ENCODE results near the gene RAPGEF5.
A peak's percentile ranks its signal among the peaks of the same experiment; 100 is the strongest.

Gene RAPGEF5

GRCh38 chr7:22152690-22153089, 204.3 kb downstream of the RAPGEF5 start:
- no peak for DNase-seq (ENCODE audit: low spot score)

- no peak for DNase-seq (ENCODE audit: low spot score)
Measured at GRCh38 chr7:22151901-22152300, 205.1 kb downstream of the RAPGEF5 start.

GRCh38 chr7:22150221-22150620, 206.7 kb downstream of the RAPGEF5 start:
- no peak for DNase-seq (ENCODE audit: low spot score)

- DNase-seq (ENCODE audit: low spot score) = no peak
Measured at GRCh38 chr7:22147868-22148267, 209.1 kb downstream of the RAPGEF5 start.

- no peak for DNase-seq (ENCODE audit: low spot score)
Measured at GRCh38 chr7:22146961-22147512, 209.9 kb downstream of the RAPGEF5 start.

- no peak for DNase-seq (ENCODE audit: low spot score)
Measured at GRCh38 chr7:22144950-22145349, 212.0 kb downstream of the RAPGEF5 start.

GRCh38 chr7:22143491-22143890, 213.5 kb downstream of the RAPGEF5 start:
- DNase-seq (ENCODE audit: low spot score) = peak; percentile 79

GRCh38 chr7:22142572-22142971, 214.4 kb downstream of the RAPGEF5 start:
- DNase-seq (ENCODE audit: low spot score) = peak; percentile 50

- DNase-seq (ENCODE audit: low spot score) = no peak
Measured at GRCh38 chr7:22141355-22141754, 215.6 kb downstream of the RAPGEF5 start.

- DNase-seq (ENCODE audit: low spot score) = no peak
Measured at GRCh38 chr7:22140578-22140977, 216.4 kb downstream of the RAPGEF5 start.

- DNase-seq (ENCODE audit: low spot score) = no peak
Measured at GRCh38 chr7:22138886-22139285, 218.1 kb downstream of the RAPGEF5 start.

- no peak for DNase-seq (ENCODE audit: low spot score)
Measured at GRCh38 chr7:22138106-22138505, 218.8 kb downstream of the RAPGEF5 start.

- no peak for DNase-seq (ENCODE audit: low spot score)
Measured at GRCh38 chr7:22137466-22137865, 219.5 kb downstream of the RAPGEF5 start.

- DNase-seq (ENCODE audit: low spot score) = no peak
Measured at GRCh38 chr7:22137026-22137425, 219.9 kb downstream of the RAPGEF5 start.

- no peak for DNase-seq (ENCODE audit: low spot score)
Measured at GRCh38 chr7:22129819-22130580, 227.0 kb downstream of the RAPGEF5 start.

- no peak for DNase-seq (ENCODE audit: low spot score)
Measured at GRCh38 chr7:22129166-22129565, 227.8 kb downstream of the RAPGEF5 start.

- no peak for DNase-seq (ENCODE audit: low spot score)
Measured at GRCh38 chr7:22128528-22128920, 228.4 kb downstream of the RAPGEF5 start.

- DNase-seq (ENCODE audit: low spot score) = no peak
Measured at GRCh38 chr7:22127835-22128527, 229.0 kb downstream of the RAPGEF5 start.

GRCh38 chr7:22125436-22125835, 231.5 kb downstream of the RAPGEF5 start:
- no peak for DNase-seq (ENCODE audit: low spot score)

- no peak for DNase-seq (ENCODE audit: low spot score)
Measured at GRCh38 chr7:22124941-22125340, 232.0 kb downstream of the RAPGEF5 start.

GRCh38 chr7:22123139-22123538, 233.8 kb downstream of the RAPGEF5 start:
- DNase-seq (ENCODE audit: low spot score) = no peak

GRCh38 chr7:22121702-22122474, 235.1 kb downstream of the RAPGEF5 start:
- DNase-seq (ENCODE audit: low spot score) = no peak
